ENCODE measurements around the gene DUSP3.
"Not testable (repeated sequence)": the region's sequence is repeated elsewhere in the genome, so short reads cannot be mapped to it uniquely, and the experiment has no call there.

The DUSP3 gene

GRCh38 chr17:43800736-43801135 lies 22.0 kb upstream of the DUSP3 start:
- DNase-seq = no peak

- no peak for DNase-seq
Measured at GRCh38 chr17:43799047-43799446, 20.3 kb upstream of the DUSP3 start.

GRCh38 chr17:43798024-43798423 lies 19.2 kb upstream of the DUSP3 start:
- DNase-seq = not testable (repeated sequence)

GRCh38 chr17:43792668-43793067 lies 13.9 kb upstream of the DUSP3 start:
- not testable (repeated sequence) for DNase-seq

GRCh38 chr17:43791589-43791988 lies 12.8 kb upstream of the DUSP3 start:
- peak; percentile 45 for DNase-seq

- DNase-seq = no peak
Measured at GRCh38 chr17:43790311-43790940, 11.6 kb upstream of the DUSP3 start.

GRCh38 chr17:43789482-43789881 lies 10.7 kb upstream of the DUSP3 start:
- no peak for DNase-seq

- DNase-seq = no peak
Measured at GRCh38 chr17:43788540-43788939, 9.8 kb upstream of the DUSP3 start.

GRCh38 chr17:43787728-43788127 lies 9.0 kb upstream of the DUSP3 start:
- DNase-seq = no peak

GRCh38 chr17:43784628-43785101 lies 5.9 kb upstream of the DUSP3 start:
- DNase-seq = peak; percentile 70

- DNase-seq = peak; percentile 76
Measured at GRCh38 chr17:43784068-43784467, 5.3 kb upstream of the DUSP3 start.

- no peak for DNase-seq
Measured at GRCh38 chr17:43782913-43783680, 4.3 kb upstream of the DUSP3 start.

GRCh38 chr17:43780135-43780534 lies 1.4 kb upstream of the DUSP3 start, which contains the start of gene CFAP97D1:
CFAP97D1 (plus strand) TSS chr17:43780435; CDS start chr17:43780463, 28 bp downstream.
- DNase-seq = no peak

- peak; percentile 36 for DNase-seq
Measured at GRCh38 chr17:43779145-43780125, 658 bp upstream of the DUSP3 start.

- no peak for DNase-seq
Measured at GRCh38 chr17:43774304-43775250, 4.2 kb downstream of the DUSP3 start.

GRCh38 chr17:43772877-43773648 lies 5.7 kb downstream of the DUSP3 start:
- no peak for DNase-seq

- no peak for DNase-seq
Measured at GRCh38 chr17:43771463-43771862, 7.3 kb downstream of the DUSP3 start.

- peak; percentile 25 for DNase-seq
Measured at GRCh38 chr17:43770957-43771356, 7.8 kb downstream of the DUSP3 start.

GRCh38 chr17:43769859-43770258 lies 8.9 kb downstream of the DUSP3 start:
- DNase-seq = no peak

- DNase-seq = no peak
Measured at GRCh38 chr17:43769426-43769825, 9.4 kb downstream of the DUSP3 start.

- no peak for DNase-seq
Measured at GRCh38 chr17:43768943-43769342, 9.8 kb downstream of the DUSP3 start.
